Superior temporal gyrus (tissue), 1 donor: Measurements from ENCODE around the gene PAPPA2.
"Not testable (repeated sequence)": the region's sequence is repeated elsewhere in the genome, so short reads cannot be mapped to it uniquely, and the experiment has no call there.

ENCODE experiments used
- DNase-seq: peaks from one replicate; pipeline ENCODE4 v3.0.0-alpha.2; 2016; ENCODE audit errors: extremely low spot score

PAPPA2 gene

GRCh38 chr1:176462674-176463378 lies at the start of gene PAPPA2:
Gene PAPPA2 (plus strand): TSS chr1:176463175. CDS start chr1:176556323, 93,148 bp downstream.
- no peak for DNase-seq

- DNase-seq = no peak
Measured at GRCh38 chr1:176416777-176417176, 46.2 kb upstream of the PAPPA2 start.

DNA sequence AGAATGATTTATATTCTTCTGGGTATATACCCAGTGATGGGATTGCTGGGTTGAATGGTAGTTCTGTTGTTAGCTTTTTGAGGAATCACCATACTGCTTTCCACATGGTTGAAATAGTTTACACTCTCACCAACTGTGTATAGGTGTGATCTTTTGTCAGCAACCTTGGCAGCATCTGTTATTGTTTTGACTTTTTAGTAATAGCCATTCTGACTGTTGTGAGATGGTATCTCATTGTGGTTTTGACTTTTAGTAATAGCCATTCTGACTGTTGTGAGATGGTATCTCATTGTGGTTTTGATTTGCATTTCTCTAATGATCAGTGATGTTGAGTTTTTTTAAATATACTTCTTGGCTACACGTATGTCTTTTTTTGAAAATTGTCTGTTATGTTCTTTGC lies 43.4 kb upstream of the PAPPA2 start:
- not testable (repeated sequence) for DNase-seq

GRCh38 chr1:176434234-176434633 lies 28.7 kb upstream of the PAPPA2 start:
- no peak for DNase-seq

- DNase-seq = no peak
Measured at GRCh38 chr1:176436251-176436650, 26.7 kb upstream of the PAPPA2 start.

DNA sequence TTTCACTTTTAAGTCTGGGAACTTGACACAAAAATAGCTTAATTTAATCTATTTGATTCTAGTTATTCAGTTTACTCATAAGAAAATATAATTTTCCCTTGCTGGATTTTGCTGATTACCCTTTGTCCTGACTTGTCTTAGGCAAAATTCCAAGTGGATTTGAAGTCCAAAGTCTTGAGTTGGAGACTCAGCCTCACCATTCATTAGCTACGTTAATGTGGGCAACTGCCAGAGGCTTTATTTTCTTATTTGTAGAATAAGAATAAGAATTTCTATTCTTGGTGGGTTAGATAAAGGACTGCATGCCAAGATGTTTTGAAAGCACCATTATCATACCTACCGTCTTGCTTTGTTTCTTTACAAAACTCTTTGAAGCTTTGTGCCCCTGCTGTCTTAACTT lies 22.8 kb upstream of the PAPPA2 start:
- no peak for DNase-seq

- no peak for DNase-seq
Measured at GRCh38 chr1:176444286-176444685, 18.7 kb upstream of the PAPPA2 start.

- DNase-seq = no peak
Measured at GRCh38 chr1:176445402-176445801, 17.6 kb upstream of the PAPPA2 start.

GRCh38 chr1:176448340-176448739 lies 14.6 kb upstream of the PAPPA2 start:
- no peak for DNase-seq

- no peak for DNase-seq
Measured at GRCh38 chr1:176450526-176450925, 12.4 kb upstream of the PAPPA2 start.

- DNase-seq = not testable (repeated sequence)
Measured at GRCh38 chr1:176451741-176452140, 11.2 kb upstream of the PAPPA2 start.

DNA sequence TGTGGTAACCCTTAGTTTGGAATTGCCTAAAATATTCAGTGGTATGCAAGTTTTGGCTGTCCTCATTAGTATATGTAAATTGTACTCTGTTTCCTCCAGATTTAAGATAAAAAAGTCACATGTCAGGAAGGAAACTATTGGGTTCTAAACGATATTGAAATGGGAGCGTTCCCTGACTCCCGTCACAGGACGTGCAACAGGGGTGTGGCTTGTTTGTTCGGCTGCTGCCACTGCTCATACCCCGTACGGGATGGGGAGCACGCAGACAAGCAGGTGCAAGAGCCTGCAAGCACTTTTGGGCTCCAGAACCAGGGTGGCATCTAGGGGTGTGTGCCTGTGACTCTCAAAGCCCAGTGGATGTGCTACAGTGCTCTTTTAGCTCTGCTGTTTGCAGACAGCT lies 6.2 kb upstream of the PAPPA2 start:
- no peak for DNase-seq

DNA sequence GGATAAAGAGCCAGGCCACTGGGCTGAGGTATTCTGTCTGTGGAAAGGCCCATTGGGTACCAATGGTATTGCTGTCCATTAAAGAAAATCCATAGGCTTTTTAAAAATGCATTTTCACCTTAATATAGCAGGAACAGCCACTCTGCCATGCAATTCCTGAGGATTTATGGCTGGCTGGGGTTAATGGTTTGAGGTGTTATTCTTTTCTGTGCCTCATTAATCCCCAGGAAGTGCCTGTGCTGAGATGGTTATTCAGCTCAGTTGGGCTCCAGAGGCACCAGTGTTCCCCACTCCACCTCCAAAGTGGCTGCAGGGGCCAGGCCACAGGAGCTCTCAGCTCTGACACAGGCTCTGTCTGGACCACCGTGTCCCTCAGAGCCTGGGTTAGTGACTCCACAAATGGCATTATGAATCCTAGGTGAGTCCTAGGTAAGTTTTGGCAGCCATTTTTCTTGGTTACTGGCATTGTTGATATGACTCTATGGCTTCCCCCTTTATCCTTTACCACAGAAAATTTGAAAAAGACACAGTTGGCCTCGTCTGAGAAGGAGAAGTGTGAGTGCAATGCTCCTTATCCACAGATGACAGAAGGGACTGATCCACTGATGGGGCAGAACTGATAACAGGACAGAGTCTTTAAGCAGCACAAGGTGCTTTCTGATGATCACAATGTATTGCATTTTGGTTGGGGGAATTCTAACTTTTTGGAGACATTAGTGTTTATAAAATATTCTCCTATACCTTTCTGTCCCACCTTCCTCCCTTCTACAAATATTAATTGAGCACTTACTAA lies 2.2 kb upstream of the PAPPA2 start:
- no peak for DNase-seq

DNA sequence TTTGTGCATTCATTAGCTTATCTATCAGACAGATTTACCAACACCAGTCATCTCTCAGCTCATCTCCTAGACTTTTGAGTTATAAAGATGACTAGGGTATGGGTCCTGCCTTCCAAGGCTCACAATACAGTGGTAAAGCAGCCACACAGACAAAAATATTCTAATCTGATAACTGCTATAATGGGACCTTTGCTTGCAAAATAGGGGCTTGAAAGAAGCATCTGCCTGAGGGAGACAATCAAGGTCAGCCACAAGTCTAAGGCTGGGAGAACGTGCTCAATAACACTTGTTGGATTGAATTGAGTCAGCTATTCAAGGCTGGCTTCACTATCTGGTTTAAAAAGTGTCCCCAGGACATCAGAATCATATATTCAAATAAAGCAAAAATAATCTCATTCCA lies 1.4 kb upstream of the PAPPA2 start:
- no peak for DNase-seq

- no peak for DNase-seq
Measured at GRCh38 chr1:176466514-176466913, 3.5 kb downstream of the PAPPA2 start.

DNA sequence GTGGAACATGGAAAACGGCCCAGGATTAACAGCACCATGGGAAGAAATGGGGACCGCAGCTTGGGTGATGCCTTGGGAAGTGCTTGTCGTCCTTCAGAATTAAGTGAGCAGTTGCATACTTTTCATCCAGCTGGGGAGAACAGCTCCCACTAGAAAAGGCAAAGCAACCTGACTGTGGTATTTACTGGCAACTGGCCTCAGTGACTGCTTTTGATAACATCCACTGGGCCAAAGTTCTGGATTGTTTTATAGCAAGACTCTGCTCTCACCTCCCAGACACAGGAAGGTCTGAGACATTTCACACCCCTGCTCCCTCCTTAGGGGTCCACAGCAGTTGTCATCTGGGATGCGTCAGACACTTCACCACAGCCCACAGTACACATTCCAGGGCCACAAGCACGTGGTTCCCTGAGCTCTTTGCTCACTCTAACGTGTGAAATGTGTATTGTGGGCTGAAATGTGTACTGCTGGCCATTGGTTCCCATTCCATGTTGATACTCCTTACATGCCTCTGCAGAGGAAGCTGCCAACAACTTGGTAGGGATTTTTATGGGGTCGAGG lies 6.6 kb downstream of the PAPPA2 start:
- DNase-seq = no peak

DNA sequence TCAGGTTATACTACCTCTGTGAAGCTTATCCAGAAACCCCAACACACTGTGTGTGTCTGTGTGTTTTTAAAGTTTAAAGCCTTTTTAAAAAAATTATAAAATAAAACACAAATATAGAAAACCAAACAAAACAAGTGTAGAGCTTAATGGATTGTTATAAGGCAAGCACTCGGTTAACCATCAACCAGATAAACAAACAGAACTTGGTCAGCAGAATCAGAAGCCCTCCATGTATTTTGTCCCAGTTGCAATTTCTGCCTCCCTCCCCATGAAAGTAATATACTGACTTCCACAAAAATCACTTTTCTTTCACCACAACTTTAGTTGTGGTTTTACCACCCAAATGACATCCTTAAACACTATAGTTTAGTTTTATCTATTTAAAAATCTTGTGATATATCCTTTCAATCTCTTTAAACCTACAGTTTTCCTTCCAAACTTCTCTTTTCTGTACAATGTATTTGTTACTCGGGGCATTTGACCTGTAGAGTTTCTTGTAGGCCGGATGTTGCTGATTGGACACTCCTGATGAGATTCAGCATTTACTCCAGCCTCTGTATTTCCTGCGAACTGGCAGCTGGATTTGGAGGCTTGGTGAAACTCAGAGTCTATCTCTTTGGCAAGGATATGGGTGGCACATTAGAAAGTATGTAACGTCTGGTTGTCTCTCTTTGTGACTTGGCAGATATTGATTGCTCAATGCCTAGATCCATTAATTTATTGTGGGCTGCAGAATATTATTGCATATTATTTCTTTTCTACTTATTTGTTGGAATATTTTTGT lies 8.6 kb downstream of the PAPPA2 start:
- DNase-seq = no peak

- no peak for DNase-seq
Measured at GRCh38 chr1:176479971-176480370, 17.0 kb downstream of the PAPPA2 start.

GRCh38 chr1:176480750-176481149 lies 17.8 kb downstream of the PAPPA2 start:
- DNase-seq = no peak

GRCh38 chr1:176485083-176485482 lies 22.1 kb downstream of the PAPPA2 start:
- no peak for DNase-seq

DNA sequence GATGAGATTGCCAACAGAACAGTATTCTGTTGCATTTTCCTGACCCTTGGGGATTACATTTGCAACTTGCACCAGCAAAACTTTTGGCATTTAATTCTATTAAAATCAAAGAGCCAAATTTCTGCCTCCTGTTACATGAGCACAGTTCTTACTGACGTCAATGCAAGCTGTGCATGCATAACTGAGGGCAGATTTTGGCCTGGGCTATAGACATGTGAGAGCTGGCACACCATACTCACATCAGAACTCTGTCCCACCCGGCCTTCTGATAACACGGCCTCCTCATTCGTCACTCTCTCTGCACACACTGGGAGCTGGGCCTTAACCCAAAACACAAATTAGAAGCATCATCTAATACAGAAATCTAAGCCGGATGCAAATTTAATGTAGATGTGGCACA lies 31.5 kb downstream of the PAPPA2 start:
- no peak for DNase-seq

GRCh38 chr1:176499671-176500070 lies 36.7 kb downstream of the PAPPA2 start:
- DNase-seq = no peak
